ENCODE measurements around the gene GMPS. TPM values are rescaled to one million over a fixed set of nuclear protein-coding genes. Genes with fewer than 3 reads are reported as not detected.

Gene GMPS
- total and polyA plus RNA-seq, 9 of the 15 experiments (the other 6 are each of a cell fraction or from before 2014, with no cell fraction given), result 73.7 to 282 (median 156) TPM

DNA sequence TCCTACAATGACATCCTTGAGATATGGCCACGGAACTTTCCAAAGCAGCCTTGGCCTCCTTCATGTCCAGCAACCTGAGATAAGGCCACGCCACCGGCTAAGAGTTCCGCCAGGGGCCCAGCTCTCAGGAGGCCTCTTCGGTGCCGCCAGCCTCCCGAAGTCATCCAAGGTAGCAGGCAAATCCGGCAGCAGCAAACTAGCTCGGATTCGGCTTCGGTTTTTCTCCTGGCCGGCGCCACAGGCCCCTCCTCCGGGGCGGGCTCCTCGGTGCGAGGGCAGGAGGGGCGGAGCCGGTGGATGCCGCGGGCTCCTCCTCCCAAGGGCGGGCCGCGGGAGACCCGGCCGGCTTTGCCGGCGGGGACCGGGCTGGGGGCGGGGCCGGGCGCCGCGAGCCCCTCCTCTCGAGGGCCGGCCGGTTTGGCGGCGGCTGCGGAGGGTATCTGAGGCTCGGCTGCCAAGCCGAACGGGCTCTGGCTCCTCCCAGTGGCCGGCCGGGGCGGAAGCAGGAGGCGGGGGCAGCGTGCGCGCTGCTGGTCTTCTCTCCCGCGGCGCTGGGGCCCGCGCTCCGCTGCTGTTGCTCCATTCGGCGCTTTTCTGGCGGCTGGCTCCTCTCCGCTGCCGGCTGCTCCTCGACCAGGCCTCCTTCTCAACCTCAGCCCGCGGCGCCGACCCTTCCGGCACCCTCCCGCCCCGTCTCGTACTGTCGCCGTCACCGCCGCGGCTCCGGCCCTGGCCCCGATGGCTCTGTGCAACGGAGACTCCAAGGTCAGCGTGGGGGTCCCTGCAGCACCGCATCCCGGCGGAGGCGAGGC lies at the start of gene GMPS (continued):
- TF ChIP-seq, protein P1, sequence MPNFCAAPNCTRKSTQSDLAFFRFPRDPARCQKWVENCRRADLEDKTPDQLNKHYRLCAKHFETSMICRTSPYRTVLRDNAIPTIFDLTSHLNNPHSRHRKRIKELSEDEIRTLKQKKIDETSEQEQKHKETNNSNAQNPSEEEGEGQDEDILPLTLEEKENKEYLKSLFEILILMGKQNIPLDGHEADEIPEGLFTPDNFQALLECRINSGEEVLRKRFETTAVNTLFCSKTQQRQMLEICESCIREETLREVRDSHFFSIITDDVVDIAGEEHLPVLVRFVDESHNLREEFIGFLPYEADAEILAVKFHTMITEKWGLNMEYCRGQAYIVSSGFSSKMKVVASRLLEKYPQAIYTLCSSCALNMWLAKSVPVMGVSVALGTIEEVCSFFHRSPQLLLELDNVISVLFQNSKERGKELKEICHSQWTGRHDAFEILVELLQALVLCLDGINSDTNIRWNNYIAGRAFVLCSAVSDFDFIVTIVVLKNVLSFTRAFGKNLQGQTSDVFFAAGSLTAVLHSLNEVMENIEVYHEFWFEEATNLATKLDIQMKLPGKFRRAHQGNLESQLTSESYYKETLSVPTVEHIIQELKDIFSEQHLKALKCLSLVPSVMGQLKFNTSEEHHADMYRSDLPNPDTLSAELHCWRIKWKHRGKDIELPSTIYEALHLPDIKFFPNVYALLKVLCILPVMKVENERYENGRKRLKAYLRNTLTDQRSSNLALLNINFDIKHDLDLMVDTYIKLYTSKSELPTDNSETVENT (CRISPR knock-in tag; IDR thresholded peaks at IDR 0.05), result peak; percentile 79; the same call in 1 of the 2 replicates
- TF ChIP-seq ILF3 (IDR thresholded peaks at IDR 0.05; ENCODE audit: borderline replicate concordance) (no peak), TAF15 (IDR thresholded peaks at IDR 0.05; ENCODE audit: low read depth, low read length) (no peak), ZKSCAN8 (CRISPR knock-in tag; IDR thresholded peaks at IDR 0.05) (no peak), ZNF347 (CRISPR knock-in tag; IDR thresholded peaks at IDR 0.05; ENCODE audit: low read depth) (no peak), MTF1 (CRISPR knock-in tag; IDR thresholded peaks at IDR 0.05; ENCODE audit: borderline replicate concordance) (no peak), SMAD1 (IDR thresholded peaks at IDR 0.05; ENCODE audit: low read depth, low read length, partially characterized antibody) (no peak), XRCC4 (IDR thresholded peaks at IDR 0.05; ENCODE audit: extremely low read depth, insufficient read depth, insufficient read length) (no peak), ETS2 (tag; IDR thresholded peaks at IDR 0.05; ENCODE audit: borderline replicate concordance, poor library complexity, severe bottlenecking) (no peak), ZNF253 (CRISPR knock-in tag; conservative IDR thresholded peaks at IDR 0.05) (no peak), FUS (optimal IDR thresholded peaks at IDR 0.05; ENCODE audit: low read depth, low read length) (no peak), NCOA6 (IDR thresholded peaks at IDR 0.05) (no peak), HDGF (IDR thresholded peaks at IDR 0.05) (no peak)
- TF ChIP-seq, protein P2, sequence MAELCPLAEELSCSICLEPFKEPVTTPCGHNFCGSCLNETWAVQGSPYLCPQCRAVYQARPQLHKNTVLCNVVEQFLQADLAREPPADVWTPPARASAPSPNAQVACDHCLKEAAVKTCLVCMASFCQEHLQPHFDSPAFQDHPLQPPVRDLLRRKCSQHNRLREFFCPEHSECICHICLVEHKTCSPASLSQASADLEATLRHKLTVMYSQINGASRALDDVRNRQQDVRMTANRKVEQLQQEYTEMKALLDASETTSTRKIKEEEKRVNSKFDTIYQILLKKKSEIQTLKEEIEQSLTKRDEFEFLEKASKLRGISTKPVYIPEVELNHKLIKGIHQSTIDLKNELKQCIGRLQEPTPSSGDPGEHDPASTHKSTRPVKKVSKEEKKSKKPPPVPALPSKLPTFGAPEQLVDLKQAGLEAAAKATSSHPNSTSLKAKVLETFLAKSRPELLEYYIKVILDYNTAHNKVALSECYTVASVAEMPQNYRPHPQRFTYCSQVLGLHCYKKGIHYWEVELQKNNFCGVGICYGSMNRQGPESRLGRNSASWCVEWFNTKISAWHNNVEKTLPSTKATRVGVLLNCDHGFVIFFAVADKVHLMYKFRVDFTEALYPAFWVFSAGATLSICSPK (IDR thresholded peaks at IDR 0.05; ENCODE audit: borderline replicate concordance), result no peak
- TF ChIP-seq, protein P3, sequence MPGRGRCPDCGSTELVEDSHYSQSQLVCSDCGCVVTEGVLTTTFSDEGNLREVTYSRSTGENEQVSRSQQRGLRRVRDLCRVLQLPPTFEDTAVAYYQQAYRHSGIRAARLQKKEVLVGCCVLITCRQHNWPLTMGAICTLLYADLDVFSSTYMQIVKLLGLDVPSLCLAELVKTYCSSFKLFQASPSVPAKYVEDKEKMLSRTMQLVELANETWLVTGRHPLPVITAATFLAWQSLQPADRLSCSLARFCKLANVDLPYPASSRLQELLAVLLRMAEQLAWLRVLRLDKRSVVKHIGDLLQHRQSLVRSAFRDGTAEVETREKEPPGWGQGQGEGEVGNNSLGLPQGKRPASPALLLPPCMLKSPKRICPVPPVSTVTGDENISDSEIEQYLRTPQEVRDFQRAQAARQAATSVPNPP (IDR thresholded peaks at IDR 0.05; ENCODE audit: borderline replicate concordance, insufficient read depth, insufficient read length), result no peak
- TF ChIP-seq, protein P4, sequence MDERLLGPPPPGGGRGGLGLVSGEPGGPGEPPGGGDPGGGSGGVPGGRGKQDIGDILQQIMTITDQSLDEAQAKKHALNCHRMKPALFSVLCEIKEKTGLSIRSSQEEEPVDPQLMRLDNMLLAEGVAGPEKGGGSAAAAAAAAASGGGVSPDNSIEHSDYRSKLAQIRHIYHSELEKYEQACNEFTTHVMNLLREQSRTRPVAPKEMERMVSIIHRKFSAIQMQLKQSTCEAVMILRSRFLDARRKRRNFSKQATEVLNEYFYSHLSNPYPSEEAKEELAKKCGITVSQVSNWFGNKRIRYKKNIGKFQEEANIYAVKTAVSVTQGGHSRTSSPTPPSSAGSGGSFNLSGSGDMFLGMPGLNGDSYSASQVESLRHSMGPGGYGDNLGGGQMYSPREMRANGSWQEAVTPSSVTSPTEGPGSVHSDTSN (CRISPR knock-in tag; IDR thresholded peaks at IDR 0.05; ENCODE audit: low read depth), result no peak
- TF ChIP-seq, protein P4 (tag; conservative IDR thresholded peaks at IDR 0.05; ENCODE audit: low read depth), result no peak; the same call in 1 of the 2 replicates

All from K562 (cell line).